SU-DHL-6 (cell line): ENCODE measurements around the gene IL32.

Experiments
- EZH2phosphoT487 ChIP-seq: fragments of 200-600 bp; sonication (generic), shearing (Covaris generic); conservative IDR thresholded peaks from 2 replicates; pipeline ENCODE4 v1.6.1; 2018; ENCODE audit warnings: mild to moderate bottlenecking, antibody characterized with exemption, low read length, moderate library complexity, mixed read lengths
- TF ChIP-seq, protein P1 (sequence below): fragments of 200-600 bp; sonication (generic); IDR thresholded peaks from one replicate; pipeline ENCODE4 v1.5.1; 2017; ENCODE audit warnings: antibody characterized with exemption, mild to moderate bottlenecking, low read length, moderate library complexity; ENCODE audit not compliant: insufficient read depth, poor library complexity, severe bottlenecking

DNA sequence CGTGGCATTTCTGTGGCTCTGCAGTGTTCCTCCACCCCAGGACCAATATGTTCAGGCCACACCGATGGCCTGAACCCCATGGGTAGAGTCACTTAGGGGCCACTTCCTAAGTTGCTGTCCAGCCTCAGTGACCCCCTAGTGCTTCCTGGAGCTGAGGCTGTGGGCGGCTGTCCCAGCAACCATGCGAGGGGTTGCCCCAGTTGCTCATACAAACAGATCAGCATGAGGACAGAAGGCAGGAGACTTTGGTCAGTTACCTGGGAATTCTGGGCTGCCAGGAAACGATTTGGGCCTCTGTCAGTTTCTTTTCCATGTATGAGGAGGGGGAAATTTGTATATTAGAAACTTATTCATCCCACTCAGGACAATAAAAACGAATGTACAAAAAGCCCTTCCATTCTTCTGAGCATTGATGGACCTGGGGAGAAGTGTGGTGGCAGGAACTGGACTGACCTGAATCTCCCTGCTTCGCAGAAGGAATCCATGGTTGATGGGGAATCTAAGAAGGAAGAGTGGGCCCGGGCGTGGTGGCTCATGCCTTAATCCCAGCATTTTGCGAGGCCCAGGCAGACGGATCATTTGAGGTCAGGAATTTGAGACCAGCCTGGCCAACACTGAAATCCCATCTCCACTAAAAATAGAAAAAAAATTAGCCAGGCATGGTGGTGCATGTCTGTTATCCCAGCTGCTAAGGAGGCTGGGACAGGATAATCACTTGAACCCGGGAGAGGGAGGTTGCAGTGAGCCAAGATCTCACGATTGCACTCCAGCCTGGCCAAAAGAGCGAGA is 4.9 kb upstream of the IL32 start:
- TF ChIP-seq, protein P1, sequence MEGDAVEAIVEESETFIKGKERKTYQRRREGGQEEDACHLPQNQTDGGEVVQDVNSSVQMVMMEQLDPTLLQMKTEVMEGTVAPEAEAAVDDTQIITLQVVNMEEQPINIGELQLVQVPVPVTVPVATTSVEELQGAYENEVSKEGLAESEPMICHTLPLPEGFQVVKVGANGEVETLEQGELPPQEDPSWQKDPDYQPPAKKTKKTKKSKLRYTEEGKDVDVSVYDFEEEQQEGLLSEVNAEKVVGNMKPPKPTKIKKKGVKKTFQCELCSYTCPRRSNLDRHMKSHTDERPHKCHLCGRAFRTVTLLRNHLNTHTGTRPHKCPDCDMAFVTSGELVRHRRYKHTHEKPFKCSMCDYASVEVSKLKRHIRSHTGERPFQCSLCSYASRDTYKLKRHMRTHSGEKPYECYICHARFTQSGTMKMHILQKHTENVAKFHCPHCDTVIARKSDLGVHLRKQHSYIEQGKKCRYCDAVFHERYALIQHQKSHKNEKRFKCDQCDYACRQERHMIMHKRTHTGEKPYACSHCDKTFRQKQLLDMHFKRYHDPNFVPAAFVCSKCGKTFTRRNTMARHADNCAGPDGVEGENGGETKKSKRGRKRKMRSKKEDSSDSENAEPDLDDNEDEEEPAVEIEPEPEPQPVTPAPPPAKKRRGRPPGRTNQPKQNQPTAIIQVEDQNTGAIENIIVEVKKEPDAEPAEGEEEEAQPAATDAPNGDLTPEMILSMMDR: no peak
- no peak for TF ChIP-seq EZH2phosphoT487
